GM12878 (cell line): Measurements from ENCODE around the gene CBR3.

Experiments used
- BRCA1 ChIP-seq: IDR thresholded peaks from 2 replicates; pipeline ENCODE4 v1.6.1; 2011; ENCODE audit warnings: low read depth, low read length, improper control_type of control experiment
- EED ChIP-seq: sonication (generic); IDR thresholded peaks from 2 replicates; pipeline ENCODE4 v1.6.1; 2016; ENCODE audit warnings: antibody characterized with exemption, low read depth
- PAX8 ChIP-seq: fragments of 450-650 bp; IDR thresholded peaks from 2 replicates; pipeline ENCODE4 v1.6.1; 2017; ENCODE audit warnings: mild to moderate bottlenecking, moderate library complexity
- PKNOX1 ChIP-seq: fragments of 450-650 bp; IDR thresholded peaks from 2 replicates; pipeline ENCODE4 v1.6.1; 2016; ENCODE audit warnings: mild to moderate bottlenecking
- POLR2A ChIP-seq: IDR thresholded peaks from 2 replicates; pipeline ENCODE4 v1.6.1; 2011; ENCODE audit warnings: low read depth, mild to moderate bottlenecking, low read length
- YBX1 ChIP-seq: fragments of 450-650 bp; IDR thresholded peaks from 2 replicates; pipeline ENCODE4 v1.6.1; 2016; ENCODE audit warnings: antibody characterized with exemption
- YY1 ChIP-seq: IDR thresholded peaks from 2 replicates; pipeline ENCODE4 v1.6.1; 2011; ENCODE audit warnings: low read depth, mild to moderate bottlenecking, low read length
- ZNF384 ChIP-seq: IDR thresholded peaks from 2 replicates; pipeline ENCODE4 v1.6.1; 2012; ENCODE audit warnings: low read depth, mild to moderate bottlenecking, low read length, improper control_type of control experiment, borderline replicate concordance

GRCh38 chr21:36122977-36123376 lies 11.9 kb upstream of the CBR3 start:
- TF ChIP-seq PKNOX1 (no peak), PAX8 (no peak), POLR2A (no peak), BRCA1 (no peak), YY1 (no peak), EED (no peak), YBX1 (no peak), ZNF384 (no peak)
